C1 segment of cervical spinal cord (tissue), 14 donors: ENCODE measurements around the gene MYB.
"Not testable (repeated sequence)": the region's sequence is repeated elsewhere in the genome, so short reads cannot be mapped to it uniquely, and the experiment has no call there.

Source experiments
- DNase-seq, 14 donors: peaks; one replicate each; lab custom pipeline; 2025; lab: John Stamatoyannopoulos, UW

The MYB gene

GRCh38 chr6:135180542-135181332 is at the start of gene MYB:
Gene MYB, plus strand, starts transcription at chr6:135181308. Its CDS starts 206 bp downstream, at chr6:135181514.
- DNase-seq, result peak in 6 of 14 donors; percentile 12 to 64 (median 17)

DNA sequence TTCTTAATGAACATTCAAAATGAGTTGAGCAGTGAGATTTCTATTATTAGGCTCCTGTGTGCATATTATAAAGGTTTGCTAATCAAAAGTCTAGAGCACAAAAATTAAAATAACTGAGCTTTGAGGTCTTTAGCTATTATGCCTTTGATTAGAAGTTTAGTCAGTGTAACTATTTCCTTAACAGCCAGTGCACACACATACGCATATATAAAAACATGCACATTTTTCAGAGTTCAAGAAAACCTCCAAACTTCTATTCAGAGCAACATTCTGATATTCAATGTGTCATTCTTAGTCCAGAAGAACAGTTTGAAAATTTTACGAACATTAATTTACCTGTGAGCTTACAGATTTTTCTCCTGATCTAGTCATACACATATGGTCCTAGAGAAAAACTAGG is 48.3 kb upstream of the MYB start:
- DNase-seq, result no peak

DNA sequence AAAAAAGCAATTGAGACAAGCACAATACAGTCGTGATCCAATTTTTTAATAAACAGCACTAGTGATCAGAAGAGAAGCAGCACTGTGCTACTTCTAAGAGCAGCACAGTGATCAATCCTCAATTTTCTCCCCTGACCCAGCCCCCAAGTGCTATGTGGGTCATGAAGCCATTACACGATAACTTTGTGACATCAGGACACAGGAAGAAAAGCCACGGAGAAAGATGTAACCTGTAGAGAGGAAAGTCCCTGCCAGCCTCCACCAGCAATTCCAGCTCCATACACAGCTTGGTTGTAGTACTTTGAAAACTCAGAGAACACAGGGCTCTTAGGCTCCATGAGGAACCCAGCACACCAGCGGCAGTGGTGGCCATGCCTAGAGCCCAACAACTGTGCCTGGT is 45.3 kb upstream of the MYB start:
- no peak for DNase-seq

- no peak for DNase-seq
These were observed 43.3 kb upstream of the MYB start for GRCh38 chr6:135137826-135138225.

DNA sequence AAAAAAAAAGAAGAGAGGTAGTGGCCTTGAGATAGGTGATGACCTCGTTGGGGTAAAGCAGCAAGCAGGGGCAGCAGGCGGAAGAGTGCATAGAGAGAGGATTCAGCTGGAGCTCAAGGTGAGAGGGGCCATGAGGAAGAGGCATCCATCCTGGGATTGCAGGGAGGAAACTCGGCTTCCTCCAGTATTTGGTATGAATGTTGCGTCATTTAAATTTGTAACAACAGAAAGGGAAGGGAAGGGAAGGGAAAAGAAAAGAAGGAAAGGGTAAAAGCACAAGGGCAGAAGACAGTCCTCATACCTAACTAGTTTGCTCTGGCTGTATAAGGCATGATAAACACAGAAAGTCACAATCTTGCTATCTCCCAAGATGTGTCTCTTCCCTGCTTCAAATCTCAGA is 39.9 kb upstream of the MYB start:
- no peak for DNase-seq

GRCh38 chr6:135141728-135142127 is 39.4 kb upstream of the MYB start:
- DNase-seq, result no peak

GRCh38 chr6:135142232-135142631 is 38.9 kb upstream of the MYB start:
- not testable (repeated sequence) for DNase-seq

GRCh38 chr6:135144673-135145062 is 36.4 kb upstream of the MYB start:
- DNase-seq, result no peak

GRCh38 chr6:135145063-135145800 is 35.9 kb upstream of the MYB start:
- DNase-seq, result no peak

DNA sequence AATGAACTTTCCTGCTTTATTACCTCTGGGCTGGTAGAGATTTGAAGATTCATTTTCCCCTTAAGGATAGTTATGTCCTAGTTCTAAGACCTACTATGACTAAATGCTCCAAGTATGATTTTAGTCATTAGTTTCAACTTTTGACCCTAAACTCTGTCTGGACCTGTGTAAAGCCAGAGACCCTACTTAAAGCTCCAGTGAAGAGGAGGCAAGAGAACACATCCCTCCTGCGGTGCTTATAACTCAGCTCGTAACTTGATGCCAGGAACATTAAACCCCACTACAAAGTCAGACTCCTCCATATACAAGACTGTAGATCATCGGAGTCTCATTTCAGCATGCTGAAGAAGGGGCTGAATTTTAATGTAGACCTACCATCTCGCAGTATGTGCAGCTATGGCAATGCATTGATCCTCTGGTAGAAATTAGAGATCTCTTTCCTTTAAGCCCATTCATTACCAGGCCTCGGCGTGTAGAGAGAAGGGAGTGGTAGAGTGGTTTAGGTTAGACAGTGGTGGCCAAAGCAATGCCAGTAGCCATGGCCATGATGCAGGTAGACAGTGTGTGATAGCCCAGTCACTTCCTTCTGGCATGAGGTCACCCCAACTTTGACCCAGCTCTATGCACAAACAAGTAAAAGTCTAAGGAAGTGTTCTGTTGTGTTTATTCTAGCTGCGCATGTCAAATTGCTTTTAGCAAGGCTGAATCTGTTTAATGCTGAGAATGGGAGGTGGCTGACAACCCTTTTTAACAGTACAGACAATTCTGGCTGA is 34.8 kb upstream of the MYB start:
- DNase-seq, result no peak

- no peak for DNase-seq
These were observed 33.2 kb upstream of the MYB start for GRCh38 chr6:135147637-135148592.

- no peak for DNase-seq
These were observed 32.2 kb upstream of the MYB start for GRCh38 chr6:135148889-135149288.

- DNase-seq, result no peak
These were observed 31.7 kb upstream of the MYB start for GRCh38 chr6:135149376-135149775.

DNA sequence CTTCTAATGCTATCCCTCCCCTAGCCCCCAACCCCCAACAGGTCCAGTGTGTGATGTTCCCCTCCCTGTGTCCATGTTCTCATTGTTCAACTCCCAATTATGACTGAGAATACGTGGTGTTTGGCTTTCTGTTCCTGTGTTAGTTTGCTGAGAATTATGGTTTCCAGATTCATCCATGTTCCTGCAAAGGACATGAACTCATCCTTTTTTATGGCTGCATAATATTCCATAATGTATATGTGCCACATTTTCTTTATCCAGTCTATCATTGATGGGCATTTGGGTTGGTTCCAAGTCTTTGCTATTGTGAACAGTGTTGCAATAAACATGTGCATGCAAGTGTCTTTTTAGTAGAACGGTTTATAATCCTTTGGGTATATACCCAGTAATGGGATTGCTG is 30.6 kb upstream of the MYB start:
- not testable (repeated sequence) for DNase-seq

- DNase-seq, result not testable (repeated sequence)
These were observed 27.0 kb upstream of the MYB start for GRCh38 chr6:135154125-135154524.

DNA sequence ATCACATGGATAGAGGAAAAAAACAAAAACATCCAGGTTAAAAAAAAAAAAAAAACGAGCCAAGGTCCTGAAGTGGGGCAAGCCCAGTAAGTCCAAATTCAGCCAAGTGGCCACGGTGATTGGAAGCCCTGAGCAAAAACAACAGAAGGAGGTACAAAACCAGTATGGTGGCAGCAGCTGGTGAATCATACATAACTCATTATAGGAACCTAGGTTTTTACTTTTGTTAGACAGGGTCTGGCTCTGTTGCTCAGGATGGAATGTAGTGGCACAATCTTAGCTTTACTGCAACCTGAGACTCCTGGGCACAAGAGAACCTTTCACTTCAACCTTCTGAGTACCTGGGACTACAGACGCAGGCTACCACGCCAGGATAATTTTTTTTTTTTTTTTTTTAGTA is 22.7 kb upstream of the MYB start:
- no peak for DNase-seq

DNA sequence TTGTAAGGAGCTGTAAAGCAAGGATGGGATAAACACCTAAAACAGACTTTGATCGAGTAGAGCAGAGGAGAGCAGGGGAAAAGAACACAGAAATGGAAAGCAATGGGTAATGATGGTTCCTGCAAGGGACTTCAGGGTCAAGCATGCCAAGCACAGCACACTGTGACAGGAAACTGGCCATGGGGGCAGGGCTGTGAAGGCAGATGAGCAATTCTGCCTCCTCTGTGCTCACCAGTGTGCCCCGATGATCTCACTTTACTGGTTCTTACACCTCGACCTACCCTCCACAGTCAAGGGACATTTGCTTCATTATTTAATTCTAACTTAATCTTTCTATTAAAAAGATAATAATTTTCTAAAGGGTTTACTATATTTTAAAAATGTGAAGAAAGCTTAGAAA is 21.6 kb upstream of the MYB start:
- no peak for DNase-seq

- no peak for DNase-seq
These were observed 19.4 kb upstream of the MYB start for GRCh38 chr6:135161411-135162395.

- no peak for DNase-seq
These were observed 18.2 kb upstream of the MYB start for GRCh38 chr6:135162678-135163439.
